Fibroblast of skin of back (primary cell): ENCODE data around the gene FOXB1.

Experiments
- DNase-seq: peaks from one replicate; pipeline ENCODE4 v3.0.0-alpha.2; 2013

FOXB1 gene

DNA sequence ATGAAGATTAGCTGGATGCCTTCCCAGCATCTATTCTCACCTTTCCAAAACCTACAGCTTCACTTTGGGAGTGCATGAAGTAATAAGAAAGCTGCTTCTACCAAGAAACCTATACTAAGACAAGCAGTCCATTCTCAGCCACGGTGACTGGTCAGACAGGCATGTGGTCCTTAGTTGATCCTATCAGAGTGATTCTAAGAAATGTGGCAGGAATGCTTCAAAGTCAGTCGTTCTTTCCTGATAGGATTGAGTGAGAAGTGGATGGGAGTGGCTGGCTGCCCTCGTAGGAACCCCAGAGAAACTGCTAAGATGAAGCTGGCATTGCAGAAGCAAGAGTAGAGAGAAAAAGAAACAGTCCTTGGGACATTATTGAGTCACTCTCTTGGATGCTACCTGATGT lies 16.6 kb downstream of the FOXB1 start:
- DNase-seq, result peak; percentile 19

DNA sequence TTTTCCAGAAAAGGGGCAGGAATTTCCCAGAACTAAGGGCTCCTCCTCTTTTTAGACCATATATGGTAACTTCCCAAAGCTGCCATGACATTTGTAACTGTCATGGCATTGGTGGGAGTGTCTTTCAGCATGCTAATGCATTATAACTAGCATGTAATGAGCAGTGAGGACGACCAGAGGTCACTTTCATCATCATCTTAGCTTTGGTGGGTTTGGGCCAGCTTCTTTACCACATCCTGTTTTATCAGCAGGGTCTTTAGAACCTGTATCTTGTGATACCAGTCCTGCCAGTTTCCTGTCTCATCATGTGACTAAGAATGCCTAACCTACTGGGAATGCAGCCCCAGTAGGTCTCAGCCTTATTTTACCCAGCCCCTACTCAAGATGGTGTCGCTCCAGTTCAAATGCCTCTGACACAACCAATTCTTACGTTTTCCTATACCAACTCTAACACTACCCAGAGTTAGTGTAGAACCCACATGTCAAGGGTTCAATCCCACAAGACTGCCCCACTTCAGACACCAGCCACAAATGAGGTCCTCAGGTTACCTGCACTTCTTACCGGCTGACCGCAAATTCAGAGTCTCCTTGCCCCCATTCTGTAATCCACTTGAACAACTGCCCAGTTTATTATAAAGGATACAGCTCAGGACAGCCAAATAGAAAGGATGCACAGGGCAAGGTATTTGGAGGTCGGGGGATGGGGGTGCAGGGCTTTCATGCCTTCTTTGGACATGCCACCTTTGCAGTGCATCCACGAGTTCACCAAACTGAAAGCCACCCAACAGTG lies 17.7 kb downstream of the FOXB1 start:
- DNase-seq, result no peak

DNA sequence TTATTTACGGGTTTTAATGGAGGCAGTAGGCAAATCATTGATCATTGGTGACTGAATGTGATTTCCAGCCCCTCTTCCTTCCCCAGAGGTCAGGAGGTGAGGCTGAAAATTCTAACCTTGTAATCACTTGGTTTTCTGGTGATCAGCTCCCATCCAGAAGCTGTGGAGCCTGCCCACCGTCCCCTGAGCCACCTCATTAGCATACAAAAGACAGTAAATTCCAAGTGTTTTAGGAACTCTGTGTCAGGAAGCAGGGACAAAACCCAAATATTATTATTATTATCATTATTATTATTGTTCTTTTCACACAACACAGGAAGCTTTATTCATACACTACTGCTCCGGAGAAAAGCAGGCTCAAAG lies 18.2 kb downstream of the FOXB1 start:
- no peak for DNase-seq

DNA sequence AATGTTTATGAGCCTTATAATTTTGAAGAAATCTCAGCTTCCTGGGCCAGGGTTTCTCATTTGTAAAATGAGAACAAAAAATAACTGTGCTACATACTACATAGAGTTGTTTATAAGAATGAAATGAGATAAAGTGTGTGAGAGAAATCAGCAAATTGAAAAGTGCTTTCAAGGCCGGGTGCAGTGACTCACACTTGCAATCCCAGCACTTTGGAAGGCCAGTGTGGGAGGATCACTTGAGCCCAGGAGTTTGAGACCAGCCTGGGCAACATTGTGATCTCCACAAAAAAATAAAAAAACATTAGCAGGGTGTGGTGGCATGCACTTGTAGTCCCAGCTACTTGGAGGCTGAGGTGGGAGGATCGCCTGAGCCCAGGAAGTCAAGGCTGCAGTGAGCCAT lies 22.4 kb downstream of the FOXB1 start:
- no peak for DNase-seq

DNA sequence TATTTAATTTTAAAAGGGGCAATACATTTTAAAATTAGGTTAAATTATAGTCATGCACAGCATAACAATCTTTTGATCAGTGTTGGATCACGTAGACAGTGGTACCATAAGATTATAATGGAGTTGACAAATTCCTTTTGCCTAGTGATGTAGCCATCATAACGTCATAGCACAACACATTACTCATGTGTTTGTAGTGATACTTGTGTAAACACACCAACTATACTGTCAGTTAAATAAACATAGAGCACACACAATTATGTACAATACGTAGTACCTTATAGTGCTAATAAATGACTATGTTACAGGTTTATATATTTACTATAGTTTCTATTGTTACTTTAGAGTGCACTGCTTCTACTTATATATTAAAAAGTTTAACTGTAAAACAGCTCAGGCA lies 31.2 kb downstream of the FOXB1 start:
- no peak for DNase-seq

DNA sequence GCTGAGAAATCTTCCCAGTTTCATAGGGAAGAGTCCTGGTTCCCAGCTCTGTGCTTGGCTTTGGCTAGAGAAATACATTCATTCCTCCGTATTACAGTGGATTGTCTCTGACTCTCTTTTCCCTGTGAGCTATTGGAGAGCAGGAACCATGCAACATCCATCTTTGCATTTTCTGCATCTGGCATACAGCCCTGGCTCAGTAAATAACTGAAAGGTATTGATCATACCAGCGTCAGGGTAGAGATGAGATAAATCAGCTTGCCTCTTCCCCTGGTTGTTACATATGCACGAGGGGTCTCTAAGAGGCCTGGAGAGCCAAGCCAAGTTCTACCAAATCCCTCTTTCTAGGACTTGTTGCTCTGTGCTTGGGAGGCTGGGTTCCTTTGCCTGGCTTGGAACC lies 35.2 kb downstream of the FOXB1 start:
- no peak for DNase-seq

DNA sequence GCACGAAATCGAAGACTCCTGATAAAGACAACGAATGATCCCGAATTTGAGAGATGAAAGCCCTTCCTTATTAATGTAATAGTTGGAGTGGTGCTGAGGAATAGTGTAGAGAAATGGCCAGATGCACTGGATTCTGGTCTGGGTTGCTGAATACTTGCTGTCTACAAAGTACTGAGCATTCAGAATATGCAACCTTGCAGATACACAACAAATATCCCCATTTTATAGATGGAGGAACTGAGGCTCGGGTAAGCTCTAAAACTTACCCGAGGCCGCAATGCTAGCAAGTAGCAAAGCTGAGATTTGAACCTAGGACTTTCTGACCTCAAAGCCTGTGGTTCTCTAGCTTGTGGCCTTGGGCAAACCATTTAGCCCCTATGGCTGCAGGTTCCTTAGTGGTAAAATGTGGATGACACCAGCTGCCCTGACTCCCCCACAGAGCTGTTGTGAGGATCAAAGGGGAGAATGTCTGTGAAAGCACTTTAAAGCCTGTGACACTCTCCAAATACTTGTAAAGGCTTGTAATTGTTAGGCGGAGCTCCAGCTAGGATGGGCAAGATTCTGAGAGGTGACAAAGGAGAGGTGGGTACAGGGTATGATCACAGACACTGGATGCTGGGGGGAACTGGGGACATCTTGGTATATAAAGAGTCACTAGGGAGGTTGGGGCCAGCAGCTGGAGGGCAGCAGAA lies 39.8 kb downstream of the FOXB1 start:
- no peak for DNase-seq

DNA sequence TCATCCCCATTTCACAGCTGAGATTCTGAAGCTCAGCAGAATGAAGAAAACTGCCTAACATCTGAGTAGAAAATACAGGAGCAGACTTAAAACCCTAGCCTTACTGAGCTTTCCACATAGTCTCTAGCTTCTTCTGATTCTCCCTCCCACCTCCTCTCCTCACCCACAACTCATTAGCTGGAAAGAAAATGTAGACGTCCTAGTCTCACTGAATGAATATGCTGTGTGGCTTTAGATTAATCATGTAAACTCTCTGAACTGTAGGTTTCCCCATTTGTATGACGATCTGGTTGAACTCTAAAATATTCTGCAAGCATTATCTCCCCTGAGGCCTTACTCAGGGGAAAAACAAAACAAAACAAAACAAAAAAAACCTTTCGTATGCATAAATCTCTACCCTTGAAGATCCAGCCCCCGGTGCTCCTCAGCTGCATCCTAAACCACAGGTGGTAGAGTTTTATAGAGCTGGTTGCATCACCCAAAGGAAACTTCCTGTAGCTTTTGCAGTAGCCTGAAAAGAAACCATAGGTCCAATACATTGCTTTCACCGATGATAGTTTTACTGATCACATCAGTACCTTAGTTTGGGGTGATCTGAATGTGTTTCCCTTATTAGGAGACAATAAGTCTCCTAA lies 40.6 kb downstream of the FOXB1 start:
- DNase-seq, result no peak

DNA sequence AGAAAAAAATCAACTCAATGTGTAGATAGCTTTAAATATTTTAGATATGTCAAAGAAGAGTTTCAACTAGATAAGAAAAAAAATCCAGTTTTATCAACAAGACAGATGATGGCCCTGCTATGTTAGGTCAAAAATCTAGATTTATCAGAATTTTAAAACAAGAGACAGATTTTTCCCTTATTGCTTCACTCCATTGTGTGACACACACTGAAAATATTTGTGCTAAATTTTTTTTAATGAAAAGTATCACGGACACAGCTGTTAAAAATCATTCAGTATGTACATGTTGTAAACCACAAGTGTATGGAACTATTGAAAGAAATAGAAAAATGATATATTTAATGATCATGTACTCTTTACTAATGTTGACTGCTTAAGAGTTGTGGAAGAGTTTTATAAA lies 43.6 kb downstream of the FOXB1 start:
- DNase-seq, result peak; percentile 34

DNA sequence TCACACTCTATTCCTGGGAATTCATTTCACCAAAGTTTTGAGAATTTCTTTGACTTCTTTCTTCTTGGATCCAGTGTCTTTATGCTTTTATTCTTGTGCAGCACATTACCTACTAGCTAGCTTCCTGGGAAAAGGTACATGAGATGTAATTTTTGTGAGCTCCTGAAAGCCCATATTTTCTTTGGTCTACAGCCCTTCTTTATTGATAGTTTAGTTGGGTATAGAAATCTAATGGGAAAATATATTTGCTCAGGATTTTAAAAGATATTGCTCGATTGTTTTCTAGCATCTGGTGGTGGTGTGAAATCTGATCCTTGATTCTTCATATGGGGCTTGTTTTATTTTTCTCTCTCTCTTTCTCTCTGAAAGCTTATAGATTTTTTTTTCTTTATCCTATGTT lies 45.8 kb downstream of the FOXB1 start:
- no peak for DNase-seq

DNA sequence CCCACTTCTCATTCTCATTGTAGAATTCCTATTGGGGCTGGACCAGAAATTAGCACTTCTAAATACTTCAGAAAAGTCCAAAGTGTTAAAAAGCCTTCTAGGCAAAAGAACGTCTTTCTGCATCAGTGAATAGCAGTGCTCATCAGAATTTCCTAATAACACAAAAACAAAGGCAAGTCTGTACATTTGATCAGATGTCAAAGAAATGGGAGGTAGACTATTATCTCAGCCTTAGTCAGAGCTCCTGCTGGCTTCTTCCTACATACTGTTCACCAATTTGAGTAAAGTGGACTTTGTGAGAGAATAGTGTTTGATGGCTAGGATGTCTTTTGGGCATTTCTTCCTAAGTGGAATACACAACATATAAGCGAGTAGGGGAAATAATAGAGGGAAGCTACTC lies 48.7 kb downstream of the FOXB1 start:
- no peak for DNase-seq

DNA sequence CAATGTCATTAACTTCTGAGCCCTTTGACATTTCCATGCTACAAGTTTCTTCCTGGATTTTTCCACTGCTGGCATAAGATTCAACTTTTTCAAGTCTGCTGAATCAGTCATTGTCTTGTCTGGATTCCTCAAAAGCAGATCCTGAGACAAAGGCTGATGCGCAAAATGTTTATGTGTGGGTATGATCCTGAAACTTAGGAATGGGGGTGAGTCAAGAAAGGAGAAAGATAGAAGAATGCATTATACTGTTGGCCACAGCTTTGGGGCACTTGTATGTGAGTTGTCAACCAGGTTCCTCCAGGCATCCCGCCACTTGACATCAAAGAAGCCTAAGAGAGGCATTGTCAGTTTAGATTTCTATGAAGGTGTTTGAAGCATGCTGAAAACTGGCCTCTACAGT lies 50.4 kb downstream of the FOXB1 start:
- DNase-seq, result no peak
